ENCODE measurements around the gene EPB41. TPM values are rescaled to one million over a fixed set of nuclear protein-coding genes. Genes with fewer than 3 reads are reported as not detected.

EPB41 gene
- total and polyA plus RNA-seq, 2 of the 4 experiments (the other 2 are of a cell fraction), result 4.6 to 10.0 TPM

DNA sequence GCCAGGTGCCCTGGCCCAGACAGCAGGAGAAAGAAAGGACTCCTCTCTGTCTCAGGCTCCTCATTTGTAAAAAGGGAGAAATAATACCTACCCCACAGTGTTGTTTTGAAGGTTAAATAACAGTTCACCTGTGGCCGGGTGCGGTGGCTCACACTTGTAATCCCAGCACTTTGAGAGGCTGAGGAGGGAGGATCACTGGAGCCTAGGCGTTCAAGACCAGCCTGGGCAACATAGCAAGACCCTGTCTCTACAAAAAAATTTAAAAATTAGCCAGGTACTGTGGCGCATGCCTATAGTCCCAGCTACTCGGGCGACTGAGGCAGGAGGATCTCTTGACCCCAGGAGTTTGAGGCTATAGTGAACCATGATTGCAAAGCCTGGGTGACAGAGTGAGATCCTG lies 211.8 kb downstream of the EPB41 start:
- no peak overlapping the region for H3K4me3 ChIP-seq (ENCODE audit: insufficient read depth, low read depth, low read length)
- H3K4me1 ChIP-seq (ENCODE audit: control insufficient read depth, insufficient read depth, low read length), result peaks cover 11% of the 10 kb centered on the region
- H2AFZ ChIP-seq (replicated peaks; ENCODE audit: low read length, poor library complexity), result no peak overlapping the region
- no peak overlapping the region for H4K5ac ChIP-seq (ENCODE audit: low read depth, low read length)
- in situ Hi-C loops (cut with MboI; ENCODE audit: low sequenced_read_pairs) (no loop called here), dilution Hi-C loops (cut with HindIII; ENCODE audit: low sequenced_read_pairs, unreplicated experiment) (no loop called here), intact Hi-C loops (cut with micrococcal nuclease) (no loop called here)
- no peak overlapping the region for H2BK15ac ChIP-seq (ENCODE audit: low read depth, low read length)
- no peak overlapping the region for H4K91ac ChIP-seq (ENCODE audit: insufficient read depth, low read depth, low read length)
- ChIA-PET POLR2A (ENCODE audit: unreplicated experiment) (no interaction called here), CTCF (interaction anchor here (0.6 kb wide), 1 partner anchor 217 kb away, joined by 3 read pairs; no protein-coding TSS in a partner anchor)
- H2BK5ac ChIP-seq (ENCODE audit: low read depth, low read length, poor library complexity, severe bottlenecking), result no peak overlapping the region
- H3K9me1 ChIP-seq (ENCODE audit: insufficient read depth, low read length), result no peaks in the 10 kb centered on the region
- no peak overlapping the region for H3K27ac ChIP-seq (ENCODE audit: insufficient read depth, low read length)
- no peak overlapping the region for H3K4ac ChIP-seq (ENCODE audit: low read depth, low read length)
- TF ChIP-seq MAZ (IDR thresholded peaks at IDR 0.05; ENCODE audit: borderline replicate concordance, low read depth, low read length), result no peak
- no peak for TF ChIP-seq CHD1 (IDR thresholded peaks at IDR 0.05; ENCODE audit: low read depth, low read length)
- TF ChIP-seq, protein P1, sequence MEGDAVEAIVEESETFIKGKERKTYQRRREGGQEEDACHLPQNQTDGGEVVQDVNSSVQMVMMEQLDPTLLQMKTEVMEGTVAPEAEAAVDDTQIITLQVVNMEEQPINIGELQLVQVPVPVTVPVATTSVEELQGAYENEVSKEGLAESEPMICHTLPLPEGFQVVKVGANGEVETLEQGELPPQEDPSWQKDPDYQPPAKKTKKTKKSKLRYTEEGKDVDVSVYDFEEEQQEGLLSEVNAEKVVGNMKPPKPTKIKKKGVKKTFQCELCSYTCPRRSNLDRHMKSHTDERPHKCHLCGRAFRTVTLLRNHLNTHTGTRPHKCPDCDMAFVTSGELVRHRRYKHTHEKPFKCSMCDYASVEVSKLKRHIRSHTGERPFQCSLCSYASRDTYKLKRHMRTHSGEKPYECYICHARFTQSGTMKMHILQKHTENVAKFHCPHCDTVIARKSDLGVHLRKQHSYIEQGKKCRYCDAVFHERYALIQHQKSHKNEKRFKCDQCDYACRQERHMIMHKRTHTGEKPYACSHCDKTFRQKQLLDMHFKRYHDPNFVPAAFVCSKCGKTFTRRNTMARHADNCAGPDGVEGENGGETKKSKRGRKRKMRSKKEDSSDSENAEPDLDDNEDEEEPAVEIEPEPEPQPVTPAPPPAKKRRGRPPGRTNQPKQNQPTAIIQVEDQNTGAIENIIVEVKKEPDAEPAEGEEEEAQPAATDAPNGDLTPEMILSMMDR (conservative IDR thresholded peaks at IDR 0.05; ENCODE audit: low read depth, low read length), result no peak
- TF ChIP-seq, protein P2, sequence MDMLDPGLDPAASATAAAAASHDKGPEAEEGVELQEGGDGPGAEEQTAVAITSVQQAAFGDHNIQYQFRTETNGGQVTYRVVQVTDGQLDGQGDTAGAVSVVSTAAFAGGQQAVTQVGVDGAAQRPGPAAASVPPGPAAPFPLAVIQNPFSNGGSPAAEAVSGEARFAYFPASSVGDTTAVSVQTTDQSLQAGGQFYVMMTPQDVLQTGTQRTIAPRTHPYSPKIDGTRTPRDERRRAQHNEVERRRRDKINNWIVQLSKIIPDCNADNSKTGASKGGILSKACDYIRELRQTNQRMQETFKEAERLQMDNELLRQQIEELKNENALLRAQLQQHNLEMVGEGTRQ (IDR thresholded peaks at IDR 0.05; ENCODE audit: low read depth, low read length), result no peak
- no peak for TF ChIP-seq RAD21 (IDR thresholded peaks at IDR 0.05; ENCODE audit: low read length)
- no peak for TF ChIP-seq MAFK (IDR thresholded peaks at IDR 0.05; ENCODE audit: low read depth, low read length)
- no peak for TF ChIP-seq CEBPB (IDR thresholded peaks at IDR 0.05; ENCODE audit: low read depth, low read length)
- no peak for TF ChIP-seq NFE2L2 (IDR thresholded peaks at IDR 0.05; ENCODE audit: low read depth, low read length)
- TF ChIP-seq MXI1 (IDR thresholded peaks at IDR 0.05; ENCODE audit: borderline replicate concordance, low read depth, low read length), result no peak
- no peak for TF ChIP-seq POLR2A (IDR thresholded peaks at IDR 0.05; ENCODE audit: low read depth, low read length)
- TF ChIP-seq, protein P3, sequence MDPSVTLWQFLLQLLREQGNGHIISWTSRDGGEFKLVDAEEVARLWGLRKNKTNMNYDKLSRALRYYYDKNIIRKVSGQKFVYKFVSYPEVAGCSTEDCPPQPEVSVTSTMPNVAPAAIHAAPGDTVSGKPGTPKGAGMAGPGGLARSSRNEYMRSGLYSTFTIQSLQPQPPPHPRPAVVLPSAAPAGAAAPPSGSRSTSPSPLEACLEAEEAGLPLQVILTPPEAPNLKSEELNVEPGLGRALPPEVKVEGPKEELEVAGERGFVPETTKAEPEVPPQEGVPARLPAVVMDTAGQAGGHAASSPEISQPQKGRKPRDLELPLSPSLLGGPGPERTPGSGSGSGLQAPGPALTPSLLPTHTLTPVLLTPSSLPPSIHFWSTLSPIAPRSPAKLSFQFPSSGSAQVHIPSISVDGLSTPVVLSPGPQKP (IDR thresholded peaks at IDR 0.05; ENCODE audit: borderline replicate concordance, low read depth, low read length), result no peak
- TF ChIP-seq SMC3 (IDR thresholded peaks at IDR 0.05; ENCODE audit: low read depth, low read length), result no peak
- no peak for TF ChIP-seq RFX5 (IDR thresholded peaks at IDR 0.05; ENCODE audit: low read depth, low read length)
- TF ChIP-seq FOS (IDR thresholded peaks at IDR 0.05; ENCODE audit: low read depth, low read length), result no peak
- no peak for TF ChIP-seq BHLHE40 (IDR thresholded peaks at IDR 0.05; ENCODE audit: low read depth, low read length)
- TF ChIP-seq RCOR1 (IDR thresholded peaks at IDR 0.05; ENCODE audit: insufficient replicate concordance, low read length), result no peak
- no peaks in the 10 kb centered on the region for H3K27me3 ChIP-seq (ENCODE audit: control insufficient read depth, insufficient read depth, low read length)
- H3K56ac ChIP-seq (ENCODE audit: extremely low read depth, insufficient read depth, low read length), result no peak overlapping the region
- H2AK5ac ChIP-seq (ENCODE audit: low read depth, low read length), result no peak overlapping the region
- H3K9me3 ChIP-seq (ENCODE audit: control insufficient read depth, insufficient read depth, low read length), result no peaks in the 10 kb centered on the region
- H3K4me2 ChIP-seq (ENCODE audit: low read depth, low read length), result no peak overlapping the region
- BruUV-seq (replicated peaks), result no TSS peak
- no peak for DNase-seq
- no peak overlapping the region for H3K14ac ChIP-seq (replicated peaks; ENCODE audit: low read depth, low read length)
- 100% methylated on average over 3 of the region's 6 CpGs; no CpG with 5 or more reads in 1 of the 2 experiments for WGBS, 2 experiments (ENCODE audit: extremely low coverage in 2 of 2, insufficient read length in 1 of 2)
- no peak overlapping the region for H2AK9ac ChIP-seq (replicated peaks; ENCODE audit: low read depth, low read length, poor library complexity)
- H3K79me1 ChIP-seq (ENCODE audit: low read depth in 1 of 2, low read length in 2 of 2), result no peaks in the 10 kb centered on the region; a peak in 1 of 4 replicates
- no peak for ATAC-seq (ENCODE audit: low read depth)
- H3K18ac ChIP-seq (ENCODE audit: low read depth, low read length), result no peak overlapping the region
- no peak overlapping the region for H4K8ac ChIP-seq (ENCODE audit: low read depth in 2 of 2, low read length in 2 of 2)
- no peak overlapping the region for H3K9ac ChIP-seq (ENCODE audit: low read depth, low read length)
- H4K20me1 ChIP-seq (ENCODE audit: insufficient read depth, low read length), result no peaks in the 10 kb centered on the region
- no peak overlapping the region for H3K23ac ChIP-seq (ENCODE audit: low read depth, low read length)
- H2BK120ac ChIP-seq (ENCODE audit: low read depth, low read length), result no peak overlapping the region
- H2BK20ac ChIP-seq (ENCODE audit: low read depth, low read length), result no peak overlapping the region
- no peaks in the 10 kb centered on the region for H3K36me3 ChIP-seq (ENCODE audit: control insufficient read depth, insufficient read depth, low read length)

All from IMR-90 (cell line).